Raji (cell line): ENCODE measurements around the gene RECQL.

Experiments used
- POLR2A ChIP-seq: IDR thresholded peaks from 2 replicates; pipeline ENCODE4 v1.6.1; 2011; ENCODE audit warnings: low read depth, low read length, control low read depth; ENCODE audit not compliant: insufficient read depth

Gene RECQL

DNA sequence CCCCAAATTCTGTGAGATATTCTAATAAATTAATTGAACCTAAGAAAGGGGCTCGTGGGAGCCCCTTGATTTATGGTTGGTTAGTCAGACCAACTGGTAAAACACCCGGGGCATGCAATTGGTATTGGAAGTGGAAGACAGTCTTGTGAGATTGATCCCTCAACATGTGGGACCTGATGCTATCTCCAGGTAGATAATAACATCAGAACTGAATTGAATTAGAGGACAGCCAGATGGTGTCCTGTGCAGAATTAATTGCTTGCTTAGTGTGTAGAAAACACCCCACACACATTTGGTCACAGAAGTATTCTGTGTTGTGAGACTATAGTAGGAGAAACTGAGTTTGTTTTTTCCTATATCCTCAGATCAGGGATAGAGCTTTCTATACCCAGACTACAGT lies 42.0 kb downstream of the RECQL start:
- no peak for TF ChIP-seq POLR2A

- TF ChIP-seq POLR2A = no peak
These were observed 45.1 kb downstream of the RECQL start for GRCh38 chr12:21456291-21456780.

GRCh38 chr12:21453312-21453852 lies 48.1 kb downstream of the RECQL start:
- no peak for TF ChIP-seq POLR2A

DNA sequence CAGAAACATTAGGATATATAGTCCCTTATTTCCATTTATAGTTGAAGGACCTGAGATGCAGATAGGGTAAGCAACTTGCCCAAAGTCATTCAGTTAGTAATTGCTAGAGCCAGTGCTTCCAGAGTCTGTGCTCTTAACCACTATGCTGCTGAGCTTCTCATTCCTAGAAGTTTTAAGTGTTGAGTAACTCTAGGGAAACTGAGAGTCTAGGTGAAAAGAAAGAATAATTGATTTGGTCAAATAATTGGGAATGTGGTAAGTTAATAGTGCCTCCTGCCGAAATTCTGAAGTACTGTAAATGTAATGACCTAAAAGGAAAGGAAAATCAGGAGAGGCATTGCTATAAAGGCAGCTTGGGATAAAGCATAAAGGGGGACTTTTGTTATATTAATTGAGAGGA lies 49.9 kb downstream of the RECQL start:
- TF ChIP-seq POLR2A = no peak

DNA sequence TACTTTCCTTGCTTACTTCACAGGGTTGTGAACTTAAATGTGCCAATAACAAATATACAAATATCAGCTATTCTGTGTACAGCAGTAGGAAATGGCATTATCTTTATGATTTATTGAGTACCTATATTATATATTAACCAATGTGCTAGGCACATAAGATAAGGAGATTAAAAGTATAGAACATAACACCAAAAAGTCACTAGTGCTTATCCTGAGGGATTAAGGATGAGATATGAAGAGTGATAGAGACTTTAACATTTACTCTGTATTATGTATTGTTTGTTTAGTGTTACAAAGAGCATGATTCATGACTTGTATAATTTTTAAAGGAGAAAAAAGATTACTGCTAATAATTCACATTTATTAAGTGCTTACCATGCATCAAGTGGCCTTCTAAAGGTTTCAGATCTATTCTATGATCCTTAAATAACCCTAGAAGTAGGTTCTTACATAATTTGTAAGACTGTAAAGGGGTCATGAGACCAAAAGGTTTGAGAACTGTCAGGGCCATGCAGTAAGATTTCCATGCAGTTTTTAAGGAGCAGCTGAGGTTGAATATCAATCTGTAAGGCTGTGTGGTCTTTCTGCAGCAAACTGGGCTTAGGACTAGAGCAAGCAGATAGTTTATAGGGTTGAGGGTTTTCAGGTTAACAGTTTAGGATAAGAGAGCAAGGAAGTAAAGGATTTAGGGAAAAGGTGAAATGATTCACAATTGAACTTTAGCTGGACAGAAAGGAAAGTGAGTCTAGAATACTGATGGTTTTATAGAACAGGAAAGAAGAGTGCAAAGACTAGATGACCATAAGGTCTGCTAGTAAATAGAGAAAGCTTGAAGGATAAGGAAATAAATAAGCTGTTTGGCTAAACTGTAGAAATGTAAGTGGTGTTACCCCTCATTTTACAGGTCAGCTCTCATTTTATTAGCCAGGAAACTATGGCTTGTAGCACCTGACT lies 57.0 kb downstream of the RECQL start:
- no peak for TF ChIP-seq POLR2A

DNA sequence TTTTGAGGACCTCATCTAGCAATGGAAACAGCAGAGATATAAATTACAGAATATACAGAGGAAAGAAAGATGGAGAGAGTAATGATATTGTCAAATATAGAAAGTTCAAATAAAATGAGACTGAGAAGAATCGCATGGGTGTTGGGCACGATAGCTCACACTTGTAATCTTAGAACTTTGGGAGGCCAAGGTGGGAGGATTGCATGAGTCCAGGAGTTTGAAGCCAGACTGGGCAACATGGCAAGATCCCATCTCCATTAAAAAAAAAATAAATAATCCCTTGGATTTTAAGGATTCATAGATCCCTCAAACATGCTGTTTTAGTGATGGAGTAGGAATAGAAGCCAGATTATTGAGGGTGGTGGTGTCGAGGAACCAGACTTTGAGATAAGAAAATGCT lies 62.1 kb downstream of the RECQL start:
- no peak for TF ChIP-seq POLR2A

DNA sequence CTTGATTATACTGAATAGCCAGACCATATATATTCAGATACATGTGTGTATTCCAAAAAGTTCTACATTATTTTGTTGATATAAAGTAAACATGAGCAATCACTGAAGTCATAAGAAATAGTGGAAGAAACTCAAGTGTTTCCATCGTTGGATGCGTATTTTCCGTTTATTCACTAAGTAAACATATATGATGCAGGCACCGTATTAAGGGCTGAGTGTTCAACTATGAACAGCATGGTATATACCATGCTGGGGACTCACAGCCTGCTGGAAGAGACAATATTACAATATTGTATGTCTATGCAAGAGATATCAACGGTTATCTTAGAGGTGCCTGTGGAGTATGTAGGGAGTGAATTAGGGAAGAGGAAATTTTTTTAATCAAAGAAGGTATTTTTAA lies 62.8 kb downstream of the RECQL start:
- no peak for TF ChIP-seq POLR2A

GRCh38 chr12:21434699-21435098 lies 66.7 kb downstream of the RECQL start:
- no peak for TF ChIP-seq POLR2A

- TF ChIP-seq POLR2A = no peak
These were observed 67.9 kb downstream of the RECQL start for GRCh38 chr12:21433525-21433924.

- TF ChIP-seq POLR2A = no peak
These were observed 71.4 kb downstream of the RECQL start for GRCh38 chr12:21429994-21430393.

DNA sequence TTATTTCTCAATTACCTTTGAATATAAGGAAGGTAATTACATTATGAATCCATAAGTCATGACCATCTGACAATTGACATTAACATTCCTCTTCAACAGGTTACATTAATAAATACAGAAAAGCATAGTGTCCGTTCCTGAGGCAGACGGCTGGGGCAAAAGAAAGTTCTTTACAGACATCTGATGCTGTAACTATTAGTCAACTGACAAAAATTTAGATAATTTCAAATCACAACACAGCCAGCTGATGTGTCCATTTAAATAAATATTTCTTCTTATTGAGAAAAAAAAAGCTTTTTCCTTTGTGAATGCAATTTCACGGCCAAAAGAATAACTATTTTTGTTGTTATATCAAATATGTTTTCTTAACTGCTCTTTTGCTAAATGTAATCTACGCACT lies 73.2 kb downstream of the RECQL start:
- TF ChIP-seq POLR2A = no peak
